Endometrium (tissue), 2 donors: Measurements from ENCODE around the gene RETREG1.
"Not testable (repeated sequence)": the region's sequence is repeated elsewhere in the genome, so short reads cannot be mapped to it uniquely, and the experiment has no call there.

ENCODE experiments used
- FAIRE-seq: peaks from 2 replicates; lab custom pipeline; 2012; peaks lifted over from hg19 to GRCh38; lab: Jason Lieb, UNC
- donor health status: control.
- donor health status: control.

Gene RETREG1

DNA sequence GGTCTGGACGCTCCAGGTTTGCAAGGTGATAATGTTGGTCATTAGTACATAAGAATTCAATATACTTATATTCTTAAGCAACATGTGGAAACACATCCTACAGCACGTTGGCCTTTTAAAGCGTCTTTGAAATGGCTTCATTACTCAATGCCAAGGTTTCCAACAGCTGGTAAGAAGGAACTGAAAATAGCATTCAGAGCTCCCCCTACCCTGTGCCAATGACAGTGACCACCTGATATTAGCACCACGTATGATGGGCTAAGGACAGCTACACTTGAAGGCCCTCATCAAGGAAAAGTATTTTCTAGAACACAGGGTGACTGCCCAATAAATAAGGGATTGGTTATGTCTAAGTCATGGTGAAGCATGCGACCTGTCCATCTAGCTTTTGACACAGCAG is 161.1 kb downstream of the RETREG1 start:
- FAIRE-seq, result no peak

DNA sequence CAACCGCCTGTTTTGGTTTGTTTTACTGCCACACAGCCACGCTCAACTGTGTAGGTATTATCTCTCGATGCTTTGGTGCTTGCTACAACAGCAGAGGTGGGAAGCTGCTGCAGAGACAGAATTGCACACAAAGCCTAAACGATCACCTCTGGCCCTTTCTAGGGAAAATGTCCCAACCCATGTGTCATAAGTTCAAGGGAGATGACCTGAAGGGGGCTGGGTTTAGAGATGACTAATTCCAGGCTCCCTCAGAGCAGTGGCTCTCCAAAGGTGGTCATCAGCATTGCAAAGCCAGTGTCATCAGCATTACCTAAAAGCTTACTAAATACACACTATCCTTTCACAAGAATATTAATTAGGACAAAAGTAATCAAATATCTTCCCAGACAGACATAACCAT is 162.1 kb downstream of the RETREG1 start:
- no peak for FAIRE-seq

DNA sequence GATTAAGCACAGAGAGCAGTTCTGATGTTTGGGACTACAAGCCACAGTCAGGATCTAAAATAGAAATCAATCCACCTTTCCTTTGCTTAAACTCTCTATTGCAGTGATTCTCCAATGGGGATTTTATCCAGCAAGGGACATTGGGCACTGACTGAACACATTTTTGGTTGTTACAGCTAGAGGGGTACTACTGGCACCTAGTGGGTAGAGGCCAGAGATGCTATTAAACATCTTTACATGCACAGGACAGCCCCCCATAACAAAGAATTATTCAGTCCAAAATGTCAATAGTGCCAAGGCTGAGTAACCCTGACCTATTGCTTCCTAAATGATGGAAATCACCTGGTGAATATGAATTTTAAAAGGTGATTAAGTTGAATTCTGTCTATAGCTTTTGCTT is 163.2 kb downstream of the RETREG1 start:
- FAIRE-seq, result no peak

DNA sequence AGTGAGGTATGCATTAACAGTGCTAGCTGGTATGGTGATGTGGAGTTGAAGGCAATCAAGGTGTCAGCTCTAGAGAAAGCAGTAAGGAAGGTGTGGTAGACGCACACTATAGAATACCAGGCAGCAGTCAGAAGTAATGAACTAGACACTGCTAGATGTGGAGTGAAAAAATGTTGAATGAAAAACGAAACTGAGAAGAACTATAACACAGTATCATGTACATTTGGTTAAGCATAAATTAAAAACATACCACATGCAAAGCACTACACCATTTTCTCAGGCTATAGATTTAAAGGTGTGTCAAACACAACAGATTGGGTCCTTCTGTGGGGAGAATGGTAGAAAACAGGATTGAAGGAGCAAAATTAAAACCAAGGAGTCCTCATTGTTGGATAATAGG is 166.6 kb downstream of the RETREG1 start:
- no peak for FAIRE-seq

DNA sequence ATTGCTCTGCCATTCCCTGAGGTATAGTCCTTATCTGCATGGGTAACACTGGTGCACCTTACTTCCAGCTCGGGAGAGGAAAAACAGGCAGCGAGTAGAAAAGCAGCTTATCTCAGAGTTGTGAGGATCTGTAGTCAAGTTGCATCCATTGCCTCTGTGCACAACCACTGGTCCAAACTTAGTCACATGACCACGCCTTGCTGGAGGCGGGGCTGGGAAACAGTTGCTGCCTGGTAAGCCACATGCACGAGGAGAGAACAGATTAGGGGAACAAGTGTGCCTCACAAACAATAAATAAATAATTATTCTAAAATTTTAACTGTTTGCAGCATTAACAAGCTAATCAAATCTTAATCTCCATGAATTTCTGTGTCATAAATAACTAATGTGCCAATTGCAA is 169.8 kb downstream of the RETREG1 start:
- no peak for FAIRE-seq

DNA sequence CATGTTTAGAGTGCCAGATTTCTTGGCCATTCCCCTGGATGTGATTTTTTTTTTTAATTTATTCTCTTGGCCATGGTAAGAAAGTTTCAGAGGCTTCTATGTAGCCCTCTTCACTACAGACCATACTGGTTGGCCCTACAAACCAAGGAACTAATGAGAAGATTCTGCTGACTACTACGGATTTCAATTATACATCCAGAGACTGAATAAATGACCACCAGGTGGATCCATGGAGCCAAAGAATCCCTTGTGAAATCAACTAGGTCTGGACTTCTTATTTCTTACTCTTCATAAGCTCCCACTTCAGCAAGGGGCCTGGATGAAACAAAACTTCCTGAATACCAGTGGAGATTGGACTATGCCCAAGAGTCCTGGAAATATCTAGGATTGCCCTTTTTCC is 178.8 kb downstream of the RETREG1 start:
- FAIRE-seq, result no peak

DNA sequence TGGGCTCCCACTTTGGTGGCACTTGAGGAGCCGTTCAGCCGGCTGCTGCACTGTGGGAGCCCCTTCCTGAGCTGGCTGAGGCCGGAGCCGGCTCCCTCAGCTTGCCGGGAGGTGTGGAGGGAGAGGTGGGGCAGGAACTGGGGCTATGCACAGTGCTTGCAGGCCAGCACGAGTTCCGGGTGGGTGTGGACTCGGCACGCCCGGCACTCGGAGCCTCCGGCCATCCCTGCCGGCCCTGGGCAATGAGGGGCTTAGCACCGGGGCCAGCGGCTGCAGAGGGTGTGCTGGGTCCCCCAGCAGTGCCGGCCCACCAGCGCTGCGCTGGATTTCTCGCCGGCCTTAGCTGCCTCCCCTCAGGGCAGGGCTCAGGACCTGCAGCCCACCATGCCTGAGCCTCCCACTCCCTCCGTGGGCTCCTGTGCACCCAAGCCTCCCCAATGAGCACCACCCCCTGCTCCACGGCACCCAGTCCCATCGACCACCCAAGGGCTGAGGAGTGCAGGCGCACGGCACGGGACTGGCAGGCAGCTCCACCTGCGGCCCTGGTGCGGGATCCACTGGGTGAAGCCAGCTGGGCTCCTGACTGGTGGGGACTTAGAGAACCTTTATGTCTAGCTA is 180.6 kb downstream of the RETREG1 start:
- FAIRE-seq, result not testable (repeated sequence)

DNA sequence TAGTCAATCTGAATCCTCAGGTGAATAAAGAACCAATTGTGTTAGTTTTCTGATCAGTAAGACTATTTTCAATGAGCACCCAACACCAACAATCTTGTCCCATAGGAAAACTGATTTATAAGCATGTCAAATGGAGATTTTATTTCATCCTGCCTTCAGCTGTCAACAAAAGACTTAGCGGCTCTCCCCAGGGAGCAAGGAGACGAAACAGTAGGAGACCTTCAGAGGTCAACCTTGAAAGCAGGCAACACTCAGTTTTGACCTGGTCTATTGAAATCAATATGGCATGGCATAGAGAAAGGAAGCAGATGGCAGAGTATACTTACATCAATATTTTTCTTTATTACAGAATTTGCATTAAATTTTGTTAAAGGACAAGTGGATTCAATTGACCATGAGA is 185.3 kb downstream of the RETREG1 start:
- no peak for FAIRE-seq

DNA sequence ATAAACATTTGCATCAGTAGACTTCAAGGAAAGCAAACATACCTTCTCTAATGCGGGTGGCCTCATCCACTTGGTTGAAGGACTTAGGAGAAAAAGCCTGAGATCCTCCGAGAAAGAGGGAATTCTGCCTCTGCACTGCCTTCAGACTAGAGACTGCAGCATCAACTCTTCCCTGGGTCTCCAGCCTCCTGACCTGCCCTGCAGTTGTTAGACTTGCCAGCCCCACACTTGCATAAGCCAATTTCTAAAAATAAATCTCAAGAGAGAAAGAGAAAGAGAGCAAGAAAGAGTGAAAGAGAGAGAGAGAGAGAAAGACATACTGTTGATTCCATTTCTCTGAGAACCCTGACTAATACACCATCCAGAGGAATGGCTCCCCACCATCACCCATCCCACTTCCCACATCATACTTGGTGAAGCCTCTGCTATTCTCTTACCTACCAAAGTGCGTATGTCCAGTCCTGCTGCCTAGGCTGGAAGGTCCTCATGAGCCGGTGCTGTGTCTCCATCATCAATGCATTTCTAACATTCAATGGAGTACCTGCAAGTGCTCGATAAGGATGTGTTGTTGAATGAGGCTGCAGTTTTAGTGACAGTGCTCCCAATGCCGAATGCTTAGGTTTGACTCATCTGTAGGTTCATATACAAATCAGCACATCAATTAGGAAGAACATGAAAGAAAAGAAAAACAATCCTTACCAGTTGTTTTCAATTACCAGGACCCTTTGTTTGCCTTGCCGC is 186.3 kb downstream of the RETREG1 start:
- FAIRE-seq, result no peak

DNA sequence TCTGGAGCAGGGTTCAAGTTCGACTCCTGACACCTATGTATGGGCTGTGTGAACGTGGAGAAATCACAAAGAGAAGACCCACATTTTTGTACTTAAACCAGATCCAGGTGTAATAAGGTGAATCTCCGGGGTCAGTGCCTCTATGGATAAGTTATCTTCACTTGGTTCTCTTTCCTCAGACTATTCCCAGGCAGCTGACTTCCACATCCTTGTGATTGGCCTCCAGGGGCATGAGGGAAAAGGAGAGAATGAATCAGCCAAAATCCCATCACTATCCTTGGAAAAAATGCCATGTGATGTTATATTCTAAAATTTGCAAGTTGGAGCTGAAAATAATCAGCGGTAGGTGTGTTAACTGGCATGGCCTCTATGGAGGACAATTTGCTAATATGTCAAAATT is 188.4 kb downstream of the RETREG1 start:
- no peak for FAIRE-seq

DNA sequence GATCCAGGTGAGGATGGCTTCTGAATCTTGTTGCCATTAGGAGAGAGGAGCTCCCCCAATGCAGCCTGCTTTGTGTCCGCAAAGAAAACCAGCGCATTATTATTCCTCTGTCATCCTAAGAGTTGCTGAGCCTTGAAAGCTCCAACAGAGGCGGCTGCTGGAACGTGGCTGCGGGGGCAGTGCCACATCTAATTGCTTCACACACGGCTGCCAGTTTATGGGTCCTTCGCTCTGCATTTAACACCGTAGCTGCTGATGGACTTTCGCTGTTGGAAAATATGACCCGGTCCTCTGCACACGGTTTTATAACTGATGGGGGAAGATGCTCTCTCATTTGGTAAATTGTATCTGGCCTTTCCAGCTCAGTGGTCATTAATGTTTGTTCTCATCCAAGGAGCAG is 189.2 kb downstream of the RETREG1 start:
- no peak for FAIRE-seq
